Adrenal gland (tissue), 12 donors: Measurements from ENCODE around the gene ACOX3. TPM values are rescaled to one million over a fixed set of nuclear protein-coding genes. Genes with fewer than 3 reads are reported as not detected.
"Not testable (repeated sequence)": the region's sequence is repeated elsewhere in the genome, so short reads cannot be mapped to it uniquely, and the experiment has no call there.

Experiments
- DNase-seq, 7 donors: peaks; one replicate each; pipeline ENCODE4 v3.0.0-alpha.2; 2019 to 2020
- H3K27ac ChIP-seq, 5 donors: fragments of 200-600 bp; sonication (generic) in 4 of 5; 1 replicate in 3 of 5; 2 replicates in 2 of 5; pipeline versions ENCODE4 v1.5.1 to v1.8.0; 2016 to 2020; ENCODE audit warnings: mild to moderate bottlenecking in 1 of 5
- H3K27me3 ChIP-seq: fragments of 200-600 bp; 2 replicates; pipeline ENCODE4 v1.8.0; 2021
- H3K36me3 ChIP-seq, 2 donors: fragments of 200-600 bp; replicated peaks in 1 of 2; 1 replicate in 1 of 2; 2 replicates in 1 of 2; pipeline versions ENCODE4 v1.5.1 to v1.8.0; 2018 to 2022
- H3K4me1 ChIP-seq, 2 donors: fragments of 200-600 bp; replicated peaks in 1 of 2; 1 replicate in 1 of 2; 2 replicates in 1 of 2; pipeline versions ENCODE4 v1.5.1 to v1.8.0; 2018 to 2021
- H3K4me3 ChIP-seq, 4 donors: fragments of 200-600 bp; sonication (generic) in 3 of 4; one replicate each; pipeline ENCODE4 v1.5.1; 2016 to 2018
- H3K9me3 ChIP-seq, 3 donors: fragments of 200-600 bp; sonication (generic) in 1 of 3; replicated peaks in 1 of 3; 1 replicate in 2 of 3; 2 replicates in 1 of 3; pipeline versions ENCODE4 v1.5.1 to v1.8.0; 2016 to 2021
- POLR2A ChIP-seq, 2 donors: fragments of 450-650 bp; IDR thresholded peaks; one replicate each; pipeline ENCODE4 v1.6.1; 2017; ENCODE audit warnings: antibody characterized with exemption in 2 of 2, mild to moderate bottlenecking in 2 of 2, moderate library complexity in 1 of 2
- WGBS, 4 donors: extraction: QIAGEN DNeasy Blood & Tissue Kit in 2 of 4; methylation state at CpG; one replicate each; pipeline versions ENCODE4 v1.1.5 to v1.1.7; 2013 to 2017; 5-methylcytosine and 5-hydroxymethylcytosine counted together
- intact Hi-C, 2 donors: fragments of 100-400 bp; cut with DNase I; formaldehyde crosslinking; loops; one replicate each; pipeline versions ENCODE4 v1.14.1 to v1.15.0; 2022 to 2023
- polyA plus RNA-seq, 3 donors: library from polyadenylated mRNA; stranded (reverse); fragments of 200-250 nt in 2 of 3; fragments of 350-450 nt in 1 of 3; fragmentation: Illumina TruSeq in 1 of 3; extraction: RNeasy Lipid Tissue Mini Kit (QIAGEN cat#74804) in 1 of 3; gene quantifications; one replicate each; pipeline ENCODE4 v1.2.3, GENCODE V29; 2013 to 2014
- total RNA-seq, 9 donors: library from RNA; depleted of rRNA in 4 of 9; stranded (reverse); fragments of >200 nt in 4 of 9; fragments of 120-200 nt in 1 of 9; fragmentation: NEBNext Ultra II Directional in 1 of 9; extraction: Animal tissue kit (Norgen Biotek cat#: 25700) in 1 of 9; gene quantifications; one replicate each; pipeline versions ENCODE4 v1.1.0 to v1.2.4, GENCODE V29; 2013 to 2023
- TF ChIP-seq, protein P1 (sequence below), 6 experiments: fragments of 450-650 bp in 4 of 6; fragments of 200-600 bp in 2 of 6; sonication (generic) in 1 of 6; IDR thresholded peaks; 1 replicate in 5 of 6; 2 replicates in 1 of 6; pipeline versions ENCODE4 v1.5.1 to v1.8.0; 2016 to 2021; ENCODE audit warnings: antibody characterized with exemption in 6 of 6, mild to moderate bottlenecking in 2 of 6, moderate library complexity in 1 of 6
- donor health status: healthy with polysubstance abuse.
- donor health status: Bipolar disorder and iron deficiency.
- donor health status: DM: yes; HTN: yes; CAD: no.
- donor health status: DM: no; HTN: no; CAD: no.
- donor health status: DM: no; HTN: no; CAD: no.
- donor health status: DM: yes; HTN: yes; CAD: no.

ACOX3 gene
- total and polyA plus RNA-seq, 12 donors = 10.4 to 44.2 (median 26.3) TPM

DNA sequence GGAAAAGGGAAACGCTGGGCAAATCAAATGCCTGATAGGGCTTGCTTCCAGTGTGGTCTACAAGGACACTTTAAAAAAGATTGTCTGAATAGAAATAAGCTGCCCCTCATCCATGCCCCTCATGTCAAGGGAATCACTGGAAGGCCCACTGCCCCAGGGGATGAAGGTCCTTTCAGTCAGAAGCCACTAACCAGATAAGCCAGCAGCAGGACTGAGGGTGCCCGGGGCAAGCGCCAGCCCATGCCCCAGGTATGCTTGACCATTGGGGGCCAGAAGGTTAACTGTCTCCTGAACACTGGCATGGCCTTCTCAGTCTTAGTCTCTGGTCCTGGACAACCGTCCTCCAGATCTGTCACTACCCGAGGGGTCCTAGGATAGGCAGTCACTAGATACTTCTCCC, 17.7 kb downstream of the ACOX3 start:
- no peak for TF ChIP-seq POLR2A (IDR thresholded peaks at IDR 0.05)
- TF ChIP-seq, protein P1, sequence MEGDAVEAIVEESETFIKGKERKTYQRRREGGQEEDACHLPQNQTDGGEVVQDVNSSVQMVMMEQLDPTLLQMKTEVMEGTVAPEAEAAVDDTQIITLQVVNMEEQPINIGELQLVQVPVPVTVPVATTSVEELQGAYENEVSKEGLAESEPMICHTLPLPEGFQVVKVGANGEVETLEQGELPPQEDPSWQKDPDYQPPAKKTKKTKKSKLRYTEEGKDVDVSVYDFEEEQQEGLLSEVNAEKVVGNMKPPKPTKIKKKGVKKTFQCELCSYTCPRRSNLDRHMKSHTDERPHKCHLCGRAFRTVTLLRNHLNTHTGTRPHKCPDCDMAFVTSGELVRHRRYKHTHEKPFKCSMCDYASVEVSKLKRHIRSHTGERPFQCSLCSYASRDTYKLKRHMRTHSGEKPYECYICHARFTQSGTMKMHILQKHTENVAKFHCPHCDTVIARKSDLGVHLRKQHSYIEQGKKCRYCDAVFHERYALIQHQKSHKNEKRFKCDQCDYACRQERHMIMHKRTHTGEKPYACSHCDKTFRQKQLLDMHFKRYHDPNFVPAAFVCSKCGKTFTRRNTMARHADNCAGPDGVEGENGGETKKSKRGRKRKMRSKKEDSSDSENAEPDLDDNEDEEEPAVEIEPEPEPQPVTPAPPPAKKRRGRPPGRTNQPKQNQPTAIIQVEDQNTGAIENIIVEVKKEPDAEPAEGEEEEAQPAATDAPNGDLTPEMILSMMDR (IDR thresholded peaks at IDR 0.05) = no peak
- Histone ChIP-seq H3K36me3 (no peaks in the 10 kb centered on the region), H3K27ac (no peak overlapping the region), H3K9me3 (no peaks in the 10 kb centered on the region), H3K4me3 (no peak overlapping the region), H3K27me3 (no peaks in the 10 kb centered on the region), H3K4me1 (peaks cover 3 to 8% of the 10 kb centered on the region in 2 donors)
- no peak for DNase-seq
- WGBS, 4 donors = 86 to 94% (median 91%) methylated on average over 5 of the region's 5 CpGs
- intact Hi-C loops = loop anchor here in 1 of 2 donors (10.0 kb wide), 1 partner anchor 258 kb away; no protein-coding TSS in a partner anchor

DNA sequence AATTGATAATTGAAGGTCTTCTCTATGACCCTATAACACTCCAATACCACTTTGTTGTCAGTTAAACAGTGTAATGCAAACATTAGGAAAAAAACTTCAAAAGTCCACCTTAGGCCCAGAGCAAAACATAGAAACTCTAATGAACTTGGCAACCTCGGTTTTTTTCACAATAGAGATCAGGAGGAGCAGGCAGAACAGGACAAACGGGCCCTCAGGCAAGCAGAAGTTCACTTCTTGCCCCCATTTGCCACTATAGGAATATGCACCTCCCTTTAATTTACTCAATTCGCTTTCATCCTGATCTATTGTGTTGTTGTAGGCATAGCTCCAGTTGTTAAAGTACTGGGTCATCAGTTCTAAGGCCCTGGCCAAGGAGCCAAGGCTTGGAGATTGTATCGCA, 18.2 kb downstream of the ACOX3 start:
- no peak overlapping the region for H3K27ac ChIP-seq
- intact Hi-C loops = loop anchor here in 1 of 2 donors (10.0 kb wide), 1 partner anchor 258 kb away; no protein-coding TSS in a partner anchor

GRCh38 chr4:8420151-8420550, 20.4 kb downstream of the ACOX3 start:
- intact Hi-C loops = loop anchor here in 1 of 2 donors (10.0 kb wide), 1 partner anchor 255 kb away; no protein-coding TSS in a partner anchor
- H3K4me3 ChIP-seq, H3K4me1 ChIP-seq, DNase-seq, H3K36me3 ChIP-seq, H3K27me3 ChIP-seq, H3K9me3 ChIP-seq, H3K27ac ChIP-seq: not testable (repeated sequence)

More for the DNA sequence above, 18.2 kb downstream of the ACOX3 start:
- no peak for DNase-seq
- Histone ChIP-seq H3K9me3 (no peaks in the 10 kb centered on the region), H3K4me3 (no peak overlapping the region), H3K4me1 (peaks cover 0 to 3% of the 10 kb centered on the region in 2 donors), H3K27me3 (no peaks in the 10 kb centered on the region), H3K36me3 (no peaks in the 10 kb centered on the region)
- 76 to 85% (median 77%) methylated on average over 4 of the region's 4 CpGs for WGBS, 4 donors
- TF ChIP-seq POLR2A (IDR thresholded peaks at IDR 0.05) = no peak
- TF ChIP-seq, protein P1 (IDR thresholded peaks at IDR 0.05) = no peak

DNA sequence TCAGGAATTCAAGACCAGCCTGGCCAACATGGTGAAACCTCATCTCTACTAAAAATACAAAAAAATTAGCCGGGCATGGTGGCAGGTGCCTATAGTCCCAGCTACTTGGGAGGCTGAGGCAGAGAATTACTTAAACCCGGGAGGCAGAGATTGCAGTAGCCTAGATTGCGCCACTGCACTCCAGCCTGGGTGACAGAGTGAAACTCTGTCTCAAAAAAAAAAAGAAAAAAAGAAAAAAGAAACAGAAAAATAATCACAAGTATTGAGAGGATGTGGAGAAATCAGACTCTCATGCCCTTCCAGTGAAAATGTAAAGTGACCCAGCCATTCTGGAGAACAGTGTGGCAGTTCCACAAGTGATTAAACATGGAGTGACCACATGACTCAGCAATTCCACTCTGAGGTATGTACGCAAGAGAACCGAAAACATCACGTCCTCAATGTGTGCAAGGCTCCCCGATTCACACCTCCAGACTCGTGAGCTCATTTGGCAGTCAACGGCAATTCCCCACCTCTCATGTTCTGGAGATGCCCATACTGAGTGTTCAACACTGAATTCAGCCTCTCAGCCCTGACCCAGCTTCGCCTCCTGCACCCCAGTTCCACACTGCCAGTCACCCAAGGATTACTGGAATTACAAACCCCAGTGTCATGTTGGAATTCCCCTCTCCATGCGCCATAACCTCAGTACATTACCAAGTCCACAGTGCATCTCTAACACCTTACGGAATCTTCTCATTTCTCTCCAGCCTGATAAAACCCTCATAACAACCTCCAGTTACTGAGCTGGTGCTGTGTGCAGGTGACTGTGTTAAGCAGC, 21.1 kb downstream of the ACOX3 start:
- intact Hi-C loops = loop anchor here in 1 of 2 donors (10.0 kb wide), 1 partner anchor 255 kb away; no protein-coding TSS in a partner anchor
- H3K36me3 ChIP-seq = peaks cover 0 to 15% of the 10 kb centered on the region in 2 donors
- no peaks in the 10 kb centered on the region for H3K9me3 ChIP-seq
- H3K27me3 ChIP-seq = no peaks in the 10 kb centered on the region
- no peak for DNase-seq
- WGBS, 4 donors = 82 to 88% (median 85%) methylated on average over 12 of the region's 12 CpGs
- H3K27ac ChIP-seq = no peak overlapping the region
- TF ChIP-seq, protein P1 (IDR thresholded peaks at IDR 0.05) = no peak
- no peak for TF ChIP-seq POLR2A (IDR thresholded peaks at IDR 0.05)
- no peak overlapping the region for H3K4me3 ChIP-seq
- no peaks in the 10 kb centered on the region for H3K4me1 ChIP-seq
